ENCODE measurements around the gene PTGES2. TPM values are rescaled to one million over a fixed set of nuclear protein-coding genes. Genes with fewer than 3 reads are reported as not detected.

The PTGES2 gene
- polyA plus RNA-seq, 1 donor from 2014 or later, result 55.9 TPM

GRCh38 chr9:128081056-128081455, 46.5 kb downstream of the PTGES2 start:
- Histone ChIP-seq H3F3A (ENCODE audit: insufficient read depth, low read length, poor library complexity, severe bottlenecking) (no peaks in the 10 kb centered on the region), H3K9me2 (ENCODE audit: insufficient read depth, low read length) (no peaks in the 10 kb centered on the region), H3K79me2 (replicated peaks; ENCODE audit: insufficient read depth, low read length) (no peaks in the 10 kb centered on the region), H2AFZ (ENCODE audit: low read depth, low read length) (no peak overlapping the region), H3K4me2 (ENCODE audit: low read length) (no peak overlapping the region), H3K4me3 (ENCODE audit: low read length) (no peak overlapping the region), H3K27ac (ENCODE audit: low read length) (no peak overlapping the region), H3K27me3 (ENCODE audit: insufficient read depth, low read depth, low read length) (no peaks in the 10 kb centered on the region), H3K36me3 (ENCODE audit: insufficient read depth, low read length) (no peaks in the 10 kb centered on the region), H4K20me1 (ENCODE audit: insufficient read depth) (no peaks in the 10 kb centered on the region), H3K9ac (ENCODE audit: low read length) (no peak overlapping the region), H3K9me3 (ENCODE audit: low read length) (no peaks in the 10 kb centered on the region)
- TF ChIP-seq TAF1 (IDR thresholded peaks at IDR 0.05; ENCODE audit: low read depth) (no peak), EZH2 (IDR thresholded peaks at IDR 0.05; ENCODE audit: borderline replicate concordance, insufficient read depth, low read length, poor library complexity, severe bottlenecking) (no peak), EP300 (conservative IDR thresholded peaks at IDR 0.05; ENCODE audit: poor library complexity, severe bottlenecking) (no peak), REST (IDR thresholded peaks at IDR 0.05; ENCODE audit: borderline replicate concordance) (no peak), POLR2AphosphoS5 (IDR thresholded peaks at IDR 0.05) (no peak), SMC3 (conservative IDR thresholded peaks at IDR 0.05; ENCODE audit: poor library complexity) (no peak), RAD21 (conservative IDR thresholded peaks at IDR 0.05) (no peak), CTCF (IDR thresholded peaks at IDR 0.05; ENCODE audit: poor library complexity, severe bottlenecking) (no peak), MXI1 (conservative IDR thresholded peaks at IDR 0.05; ENCODE audit: poor library complexity, severe bottlenecking) (no peak)

GRCh38 chr9:128080206-128080605, 47.3 kb downstream of the PTGES2 start:
- no peak overlapping the region for H3K4me2 ChIP-seq (ENCODE audit: low read length)
- no peaks in the 10 kb centered on the region for H3K36me3 ChIP-seq (ENCODE audit: insufficient read depth, low read length)
- no peaks in the 10 kb centered on the region for H3K79me2 ChIP-seq (replicated peaks; ENCODE audit: insufficient read depth, low read length)
- no peak overlapping the region for H3K27ac ChIP-seq (ENCODE audit: low read length)
- no peaks in the 10 kb centered on the region for H4K20me1 ChIP-seq (ENCODE audit: insufficient read depth)
- no peaks in the 10 kb centered on the region for H3K27me3 ChIP-seq (ENCODE audit: insufficient read depth, low read depth, low read length)
- H2AFZ ChIP-seq (ENCODE audit: low read depth, low read length), result no peak overlapping the region
- TF ChIP-seq EP300 (conservative IDR thresholded peaks at IDR 0.05; ENCODE audit: poor library complexity, severe bottlenecking) (no peak), REST (IDR thresholded peaks at IDR 0.05; ENCODE audit: borderline replicate concordance) (no peak), RAD21 (conservative IDR thresholded peaks at IDR 0.05) (no peak), EZH2 (IDR thresholded peaks at IDR 0.05; ENCODE audit: borderline replicate concordance, insufficient read depth, low read length, poor library complexity, severe bottlenecking) (no peak), CTCF (IDR thresholded peaks at IDR 0.05; ENCODE audit: poor library complexity, severe bottlenecking) (no peak), MXI1 (conservative IDR thresholded peaks at IDR 0.05; ENCODE audit: poor library complexity, severe bottlenecking) (no peak), SMC3 (conservative IDR thresholded peaks at IDR 0.05; ENCODE audit: poor library complexity) (no peak), TAF1 (IDR thresholded peaks at IDR 0.05; ENCODE audit: low read depth) (no peak), POLR2AphosphoS5 (IDR thresholded peaks at IDR 0.05) (no peak)
- no peak overlapping the region for H3K4me3 ChIP-seq (ENCODE audit: low read length)
- no peak overlapping the region for H3K9ac ChIP-seq (ENCODE audit: low read length)
- H3K9me2 ChIP-seq (ENCODE audit: insufficient read depth, low read length), result no peaks in the 10 kb centered on the region
- no peaks in the 10 kb centered on the region for H3F3A ChIP-seq (ENCODE audit: insufficient read depth, low read length, poor library complexity, severe bottlenecking)
- no peaks in the 10 kb centered on the region for H3K9me3 ChIP-seq (ENCODE audit: low read length)

All from neural cell (in vitro differentiated cells).